ENCODE results near the gene KIR3DL3.
"Not testable (repeated sequence)": the region's sequence is repeated elsewhere in the genome, so short reads cannot be mapped to it uniquely, and the experiment has no call there.

KIR3DL3 gene

GRCh38 chr19:54724142-54724541 lies at the start of gene KIR3DL3:
TSS of gene KIR3DL3 (plus strand) at chr19:54724442. CDS start at chr19:54724497, 55 bp downstream.
- no peak for DNase-seq

GRCh38 chr19:54676210-54676834 lies 47.9 kb upstream of the KIR3DL3 start:
- DNase-seq: peak in 1 of 2 donors; percentile 92

GRCh38 chr19:54677217-54677616 lies 47.0 kb upstream of the KIR3DL3 start:
- no peak for DNase-seq

GRCh38 chr19:54681596-54681995 lies 42.6 kb upstream of the KIR3DL3 start:
- not testable (repeated sequence) for DNase-seq

- DNase-seq: peak in 1 of 2 donors; percentile 32
Measured at GRCh38 chr19:54682306-54682856, 41.9 kb upstream of the KIR3DL3 start.

- DNase-seq: peak; percentile 53 to 72
Measured at GRCh38 chr19:54684527-54684926, 39.7 kb upstream of the KIR3DL3 start.

GRCh38 chr19:54691582-54692297 lies 32.5 kb upstream of the KIR3DL3 start:
- peak in 1 of 2 donors; percentile 38 for DNase-seq

GRCh38 chr19:54692298-54692615 lies 32.0 kb upstream of the KIR3DL3 start:
- no peak for DNase-seq

- DNase-seq: no peak
Measured at GRCh38 chr19:54694648-54695047, 29.6 kb upstream of the KIR3DL3 start.

- DNase-seq: no peak
Measured at GRCh38 chr19:54696117-54696548, 28.1 kb upstream of the KIR3DL3 start.

GRCh38 chr19:54696766-54697165 lies 27.5 kb upstream of the KIR3DL3 start:
- DNase-seq: no peak

GRCh38 chr19:54697716-54698115 lies 26.5 kb upstream of the KIR3DL3 start:
- DNase-seq: not testable (repeated sequence)

GRCh38 chr19:54704928-54705327 lies 19.3 kb upstream of the KIR3DL3 start:
- DNase-seq: no peak

GRCh38 chr19:54707962-54708361 lies 16.3 kb upstream of the KIR3DL3 start:
- DNase-seq: no peak

- DNase-seq: no peak
Measured at GRCh38 chr19:54708781-54709180, 15.5 kb upstream of the KIR3DL3 start.

- no peak for DNase-seq
Measured at GRCh38 chr19:54709212-54709948, 14.9 kb upstream of the KIR3DL3 start.

GRCh38 chr19:54709956-54710355 lies 14.3 kb upstream of the KIR3DL3 start:
- DNase-seq: not testable (repeated sequence)

- DNase-seq: no peak
Measured at GRCh38 chr19:54724644-54725043, 402 bp downstream of the KIR3DL3 start.

- no peak for DNase-seq
Measured at GRCh38 chr19:54725321-54725720, 1.1 kb downstream of the KIR3DL3 start.

GRCh38 chr19:54727562-54727961 lies 3.3 kb downstream of the KIR3DL3 start:
- DNase-seq: no peak

- DNase-seq: no peak
Measured at GRCh38 chr19:54728167-54728566, 3.9 kb downstream of the KIR3DL3 start.

GRCh38 chr19:54729416-54730188 lies 5.4 kb downstream of the KIR3DL3 start:
- DNase-seq: no peak

GRCh38 chr19:54731191-54731590 lies 6.9 kb downstream of the KIR3DL3 start:
- no peak for DNase-seq
